NCI-H748 treated with DMSO at 0.1 percent for 48 hours (cell line): ENCODE data around the gene ITGB4.
"Not testable (repeated sequence)": the region's sequence is repeated elsewhere in the genome, so short reads cannot be mapped to it uniquely, and the experiment has no call there.

Experiments
- DNase-seq: peaks from one replicate; lab custom pipeline; 2025; lab: John Stamatoyannopoulos, UW

Gene ITGB4

GRCh38 chr17:75752802-75753513, 31.7 kb downstream of the ITGB4 start:
- DNase-seq = no peak

- no peak for DNase-seq
Observed at GRCh38 chr17:75753514-75754377, 32.5 kb downstream of the ITGB4 start.

- DNase-seq = no peak
Observed at GRCh38 chr17:75754378-75755204, 33.3 kb downstream of the ITGB4 start.

GRCh38 chr17:75755205-75755901, 34.1 kb downstream of the ITGB4 start:
- no peak for DNase-seq

- DNase-seq = no peak
Observed at GRCh38 chr17:75755990-75756389, 34.7 kb downstream of the ITGB4 start.

- DNase-seq = no peak
Observed at GRCh38 chr17:75756451-75757085, 35.3 kb downstream of the ITGB4 start.

GRCh38 chr17:75757086-75757681, 35.9 kb downstream of the ITGB4 start:
- no peak for DNase-seq

GRCh38 chr17:75758131-75758905, 37.1 kb downstream of the ITGB4 start:
- DNase-seq = no peak

- DNase-seq = no peak
Observed at GRCh38 chr17:75759457-75759856, 38.2 kb downstream of the ITGB4 start.

- not testable (repeated sequence) for DNase-seq
Observed at GRCh38 chr17:75759978-75760640, 38.9 kb downstream of the ITGB4 start.

- DNase-seq = no peak
Observed at GRCh38 chr17:75762513-75763268, 41.4 kb downstream of the ITGB4 start.

GRCh38 chr17:75763269-75763607, 42.0 kb downstream of the ITGB4 start:
- DNase-seq = no peak

- no peak for DNase-seq
Observed at GRCh38 chr17:75763613-75764416, 42.6 kb downstream of the ITGB4 start.

GRCh38 chr17:75764417-75764710, 43.1 kb downstream of the ITGB4 start:
- no peak for DNase-seq

- DNase-seq = peak; percentile 14
Observed at GRCh38 chr17:75764711-75765421, 43.6 kb downstream of the ITGB4 start, which contains the start of gene GALK1. GALK1 (minus strand) TSS chr17:75765192; CDS start chr17:75765136, 56 bp downstream.

- no peak for DNase-seq
Observed at GRCh38 chr17:75765981-75766380, 44.7 kb downstream of the ITGB4 start.

GRCh38 chr17:75767881-75768280, 46.6 kb downstream of the ITGB4 start:
- DNase-seq = no peak
